Lower leg skin (tissue), 4 donors: ENCODE measurements around the gene ESRRB. TPM values are rescaled to one million over a fixed set of nuclear protein-coding genes. Genes with fewer than 3 reads are reported as not detected.
"Not testable (repeated sequence)": the region's sequence is repeated elsewhere in the genome, so short reads cannot be mapped to it uniquely, and the experiment has no call there.

Experiments used
- DNase-seq, 2 donors: peaks; one replicate each; pipeline ENCODE4 v3.0.0-alpha.2; 2019; ENCODE audit warnings: low spot score in 2 of 2
- H3K4me3 ChIP-seq: fragments of 200-600 bp; sonication (generic); 2 replicates; pipeline ENCODE4 v1.5.1; 2017; ENCODE audit warnings: mild to moderate bottlenecking, low read depth; ENCODE audit not compliant: poor library complexity, severe bottlenecking
- POLR2A ChIP-seq, 2 donors: fragments of 450-650 bp; IDR thresholded peaks; one replicate each; pipeline ENCODE4 v1.6.1; 2016 to 2017; ENCODE audit warnings: antibody characterized with exemption in 2 of 2, mild to moderate bottlenecking in 1 of 2, moderate library complexity in 1 of 2
- WGBS, 2 donors: methylation state at CpG; one replicate each; pipeline ENCODE4 v1.1.5; 2018; 5-methylcytosine and 5-hydroxymethylcytosine counted together
- intact Hi-C: fragments of 100-400 bp; cut with DNase I; formaldehyde crosslinking; loops from one replicate; pipeline ENCODE4 v1.15.0; 2023; ENCODE audit warnings: low total_unique reads
- total RNA-seq, 4 donors: library from RNA; depleted of rRNA; stranded (reverse); fragments of >200 nt; gene quantifications; one replicate each; pipeline ENCODE4 v1.1.0, GENCODE V29; 2016
- TF ChIP-seq, protein P1 (sequence below), 3 donors: fragments of 450-650 bp; IDR thresholded peaks; one replicate each; pipeline ENCODE4 v1.5.1; 2016; ENCODE audit warnings: antibody characterized with exemption in 3 of 3, mild to moderate bottlenecking in 3 of 3, moderate library complexity in 2 of 3

ESRRB gene
- total RNA-seq, 4 donors from 2014 or later = 0.08 to 1.1 (median 0.19) TPM; not detected in 1

DNA sequence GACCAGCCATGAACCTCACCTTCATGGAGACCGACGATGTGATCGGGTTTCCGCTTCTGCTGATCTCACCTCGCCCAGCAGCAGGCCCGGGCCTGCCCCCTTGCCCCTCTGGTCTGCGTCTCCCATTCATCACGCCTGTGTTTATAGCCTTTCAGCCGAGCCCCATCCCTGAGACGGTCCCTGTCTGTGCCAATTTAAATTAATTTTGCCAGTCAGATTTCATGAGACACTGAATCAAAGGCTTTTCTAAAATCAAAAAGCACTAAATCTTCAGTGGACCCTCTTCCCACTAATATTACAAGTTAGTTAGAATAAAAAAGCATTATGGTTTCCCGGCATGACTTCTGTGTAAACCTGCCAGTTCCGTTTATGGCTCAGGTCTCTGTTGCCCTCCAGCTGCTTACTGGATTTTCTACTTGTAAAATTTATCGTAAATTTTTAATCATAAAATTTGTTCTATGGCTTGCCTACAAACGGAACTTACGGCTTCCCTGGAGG lies 155.9 kb downstream of the ESRRB start:
- no peak for DNase-seq
- H3K4me3 ChIP-seq = no peak overlapping the region
- 33 to 43% methylated on average over 15 of the region's 15 CpGs for WGBS, 2 donors
- intact Hi-C loops = no loop called here
- TF ChIP-seq POLR2A (IDR thresholded peaks at IDR 0.05) = no peak
- TF ChIP-seq, protein P1, sequence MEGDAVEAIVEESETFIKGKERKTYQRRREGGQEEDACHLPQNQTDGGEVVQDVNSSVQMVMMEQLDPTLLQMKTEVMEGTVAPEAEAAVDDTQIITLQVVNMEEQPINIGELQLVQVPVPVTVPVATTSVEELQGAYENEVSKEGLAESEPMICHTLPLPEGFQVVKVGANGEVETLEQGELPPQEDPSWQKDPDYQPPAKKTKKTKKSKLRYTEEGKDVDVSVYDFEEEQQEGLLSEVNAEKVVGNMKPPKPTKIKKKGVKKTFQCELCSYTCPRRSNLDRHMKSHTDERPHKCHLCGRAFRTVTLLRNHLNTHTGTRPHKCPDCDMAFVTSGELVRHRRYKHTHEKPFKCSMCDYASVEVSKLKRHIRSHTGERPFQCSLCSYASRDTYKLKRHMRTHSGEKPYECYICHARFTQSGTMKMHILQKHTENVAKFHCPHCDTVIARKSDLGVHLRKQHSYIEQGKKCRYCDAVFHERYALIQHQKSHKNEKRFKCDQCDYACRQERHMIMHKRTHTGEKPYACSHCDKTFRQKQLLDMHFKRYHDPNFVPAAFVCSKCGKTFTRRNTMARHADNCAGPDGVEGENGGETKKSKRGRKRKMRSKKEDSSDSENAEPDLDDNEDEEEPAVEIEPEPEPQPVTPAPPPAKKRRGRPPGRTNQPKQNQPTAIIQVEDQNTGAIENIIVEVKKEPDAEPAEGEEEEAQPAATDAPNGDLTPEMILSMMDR (IDR thresholded peaks at IDR 0.05) = no peak

DNA sequence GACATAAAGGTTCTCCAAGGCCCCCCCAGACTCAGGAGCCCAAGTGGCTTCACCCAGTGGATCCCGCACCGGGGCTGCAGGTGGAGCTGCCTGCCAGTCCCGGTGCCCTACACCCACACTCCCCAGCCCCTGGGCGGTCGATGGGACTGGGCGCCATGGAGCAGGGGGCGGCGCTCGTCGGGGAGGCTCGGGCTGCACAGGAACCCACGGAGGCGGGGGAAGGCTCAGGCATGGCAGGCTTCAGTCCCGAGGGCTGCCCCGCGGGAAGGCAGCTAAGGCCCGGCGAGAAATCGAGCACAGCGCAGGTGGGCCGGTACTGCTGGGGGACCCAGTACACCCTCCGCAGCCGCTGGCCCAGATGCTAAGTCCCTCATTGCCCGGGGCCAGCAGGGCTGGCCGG lies 160.7 kb downstream of the ESRRB start:
- intact Hi-C loops, H3K4me3 ChIP-seq, DNase-seq: not testable (repeated sequence)
- 97% methylated on average over 17 to 20 of the region's 25 CpGs for WGBS, 2 donors

DNA sequence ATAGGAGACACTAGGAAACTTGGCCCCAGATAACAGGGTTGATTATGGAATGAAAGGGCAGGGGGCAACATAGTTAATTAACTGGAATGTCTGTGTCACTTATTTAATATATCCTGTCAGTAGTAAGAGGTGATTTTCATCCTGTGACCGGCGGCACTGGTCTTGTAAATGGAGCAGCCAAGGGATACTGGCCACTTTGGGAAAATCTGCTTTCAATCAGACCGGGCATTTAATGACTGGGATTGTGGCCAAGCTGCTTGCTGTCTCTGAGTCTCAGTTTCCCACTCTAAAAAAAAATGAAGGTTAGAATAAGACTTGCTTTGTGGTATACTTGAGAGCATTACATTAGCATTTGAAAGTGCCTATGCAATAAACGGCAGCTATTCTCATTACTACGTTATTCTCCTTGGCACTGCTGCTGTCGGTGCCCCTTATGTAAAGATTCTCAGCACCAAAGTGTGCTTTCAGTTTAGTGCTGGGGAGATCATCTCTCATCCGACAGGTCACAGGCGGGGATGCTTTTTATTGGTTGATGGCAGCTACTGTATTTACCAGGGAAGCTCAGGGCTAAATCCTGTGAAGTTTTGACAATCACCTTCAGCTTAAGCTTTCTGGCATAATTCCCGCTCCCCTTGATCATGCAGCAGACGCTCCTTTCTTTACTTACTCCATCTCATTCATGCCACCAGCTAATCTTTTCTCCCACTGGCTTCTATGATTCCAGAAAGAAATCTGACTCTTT lies 162.1 kb downstream of the ESRRB start:
- WGBS, 2 donors = 39 to 42% methylated on average over 10 of the region's 10 CpGs
- intact Hi-C loops = no loop called here
- DNase-seq = no peak
- TF ChIP-seq, protein P1 (IDR thresholded peaks at IDR 0.05) = no peak
- TF ChIP-seq POLR2A (IDR thresholded peaks at IDR 0.05) = no peak
- no peak overlapping the region for H3K4me3 ChIP-seq

DNA sequence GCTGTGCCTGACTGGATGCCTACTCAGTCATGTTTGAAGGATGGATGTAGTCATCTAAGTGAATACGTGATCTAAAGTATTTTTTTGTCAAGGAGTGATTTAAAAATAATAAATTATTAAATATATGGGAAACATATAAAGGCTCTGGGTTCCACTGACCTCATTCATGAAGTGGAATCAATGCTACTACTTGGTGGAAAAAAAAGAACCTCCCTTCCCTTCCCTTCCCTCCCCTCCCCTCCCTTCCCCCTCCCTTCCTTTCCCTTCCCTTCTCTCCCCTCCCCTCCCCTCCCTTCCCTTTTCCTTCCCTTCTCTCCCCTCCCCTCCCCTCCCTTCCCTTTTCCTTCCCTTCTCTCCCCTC lies 162.7 kb downstream of the ESRRB start:
- DNase-seq = no peak
- WGBS, 2 donors = 25 to 51% methylated on average over 1 of the region's 1 CpG
- TF ChIP-seq, protein P1 (IDR thresholded peaks at IDR 0.05) = no peak
- no peak for TF ChIP-seq POLR2A (IDR thresholded peaks at IDR 0.05)

DNA sequence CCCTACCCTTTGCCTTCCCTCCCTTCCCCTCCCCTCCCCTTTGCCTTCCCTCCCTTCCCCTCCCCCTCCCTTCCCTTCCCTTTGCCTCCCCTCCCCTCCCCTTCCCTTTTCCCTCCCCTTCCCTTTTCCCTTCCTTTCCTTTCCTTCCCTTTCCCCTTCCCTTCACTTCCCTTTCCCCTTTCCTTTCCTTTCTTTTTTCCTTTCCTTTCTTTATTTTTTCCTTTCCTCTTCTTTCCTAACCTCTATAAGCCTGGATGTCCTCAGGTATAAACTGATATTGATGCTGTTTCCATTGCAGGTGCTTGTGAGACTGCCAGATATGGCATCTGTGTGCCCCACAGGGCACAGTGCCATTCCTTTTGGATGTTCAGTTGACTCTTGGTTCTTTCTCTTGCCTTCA lies 163.2 kb downstream of the ESRRB start:
- TF ChIP-seq, protein P1 (IDR thresholded peaks at IDR 0.05) = no peak
- no peak for TF ChIP-seq POLR2A (IDR thresholded peaks at IDR 0.05)
- DNase-seq = no peak
- intact Hi-C loops = no loop called here

More for the DNA sequence above, 162.7 kb downstream of the ESRRB start:
- H3K4me3 ChIP-seq = no peak overlapping the region
- intact Hi-C loops = no loop called here

DNA sequence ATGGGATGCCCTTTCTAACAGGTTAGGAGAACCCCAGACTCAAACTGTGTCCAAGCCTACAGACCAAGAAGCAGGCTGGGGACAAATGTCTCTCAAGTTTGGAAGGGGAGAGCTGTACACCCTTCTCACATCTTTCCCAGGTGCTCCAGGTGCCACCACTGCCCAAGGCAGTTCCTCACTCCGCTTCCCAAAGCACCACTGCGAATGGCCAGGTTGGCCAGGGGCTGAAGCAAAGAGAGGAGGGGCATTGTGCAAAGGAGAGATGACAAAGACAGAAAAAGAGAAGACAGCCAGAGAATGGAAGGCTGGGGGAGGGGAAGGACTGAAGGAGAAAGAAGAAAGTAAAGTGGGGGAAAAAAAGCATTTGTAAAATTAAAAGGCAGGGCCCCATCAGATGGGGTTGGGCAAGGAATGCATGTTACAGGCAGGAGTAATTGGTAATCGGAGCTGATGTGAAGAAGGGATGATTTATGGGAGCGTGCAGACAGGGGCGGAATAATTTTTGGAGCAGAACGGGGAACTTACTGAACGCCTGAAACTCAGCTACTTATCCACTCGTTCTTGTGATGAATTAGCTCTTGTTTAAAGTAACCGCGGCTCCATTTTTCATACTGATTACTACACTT lies 165.8 kb downstream of the ESRRB start:
- 28 to 29% methylated on average over 10 of the region's 10 CpGs for WGBS, 2 donors
- intact Hi-C loops = no loop called here
- no peak for DNase-seq
- TF ChIP-seq, protein P1 (IDR thresholded peaks at IDR 0.05) = no peak
- TF ChIP-seq POLR2A (IDR thresholded peaks at IDR 0.05) = no peak
- no peak overlapping the region for H3K4me3 ChIP-seq

More for the DNA sequence above, 163.2 kb downstream of the ESRRB start:
- no peak overlapping the region for H3K4me3 ChIP-seq
